Neural cell (in vitro differentiated cells): Measurements from ENCODE around the gene ETV3. TPM values are rescaled to one million over a fixed set of nuclear protein-coding genes. Genes with fewer than 3 reads are reported as not detected.
"Not testable (repeated sequence)": the region's sequence is repeated elsewhere in the genome, so short reads cannot be mapped to it uniquely, and the experiment has no call there.

ENCODE experiments used
- H2AFZ ChIP-seq: fragments of 200-600, 300-800 bp; sonication (generic), shearing (Covaris generic); 2 replicates; pipeline ENCODE4 v1.6.0; 2014; ENCODE audit warnings: low read depth, mild to moderate bottlenecking, antibody characterized with exemption, low read length, moderate library complexity
- H3F3A ChIP-seq: fragments of 200-600 bp; shearing (Covaris generic); 2 replicates; pipeline ENCODE4 v1.6.1; 2016; ENCODE audit warnings: mild to moderate bottlenecking, moderate library complexity, mixed read lengths, antibody characterized with exemption, low read length; ENCODE audit not compliant: insufficient read depth, poor library complexity, severe bottlenecking
- H3K27ac ChIP-seq: fragments of 200-600, 300-800 bp; sonication (generic), shearing (Covaris generic); 2 replicates; pipeline ENCODE4 v1.5.1; 2014; ENCODE audit warnings: mild to moderate bottlenecking, low read length, moderate library complexity
- H3K27me3 ChIP-seq: fragments of 300-800, 200-600 bp; sonication (generic), shearing (Covaris generic); 2 replicates; pipeline ENCODE4 v1.6.0; 2014; ENCODE audit warnings: mild to moderate bottlenecking, low read depth, low read length, moderate library complexity; ENCODE audit not compliant: insufficient read depth
- H3K36me3 ChIP-seq: fragments of 300-800, 200-600 bp; sonication (generic), shearing (Covaris generic); 2 replicates; pipeline ENCODE4 v1.5.1; 2014; ENCODE audit warnings: mild to moderate bottlenecking, antibody characterized with exemption, low read length, moderate library complexity; ENCODE audit not compliant: insufficient read depth
- H3K4me2 ChIP-seq: fragments of 300-800, 200-600 bp; sonication (generic), shearing (Covaris generic); 2 replicates; pipeline ENCODE4 v1.6.0; 2014; ENCODE audit warnings: mild to moderate bottlenecking, low read length
- H3K4me3 ChIP-seq: fragments of 300-800, 200-600 bp; sonication (generic), shearing (Covaris generic); 2 replicates; pipeline ENCODE4 v1.5.1; 2014; ENCODE audit warnings: mild to moderate bottlenecking, low read length, moderate library complexity
- H3K79me2 ChIP-seq: fragments of 200-600 bp; shearing (Covaris generic); replicated peaks from 2 replicates; pipeline ENCODE4 v1.6.0; 2014; ENCODE audit warnings: mild to moderate bottlenecking, low read length, moderate library complexity; ENCODE audit not compliant: insufficient read depth
- H3K9ac ChIP-seq: fragments of 300-800, 200-600 bp; sonication (generic), shearing (Covaris generic); 2 replicates; pipeline ENCODE4 v1.6.1; 2016; ENCODE audit warnings: mild to moderate bottlenecking, low read length, mixed read lengths
- H3K9me2 ChIP-seq: fragments of 200-600 bp; shearing (Covaris generic); 2 replicates; pipeline ENCODE4 v1.6.1; 2016; ENCODE audit warnings: mild to moderate bottlenecking, low read length, mixed read lengths; ENCODE audit not compliant: insufficient read depth
- H3K9me3 ChIP-seq: fragments of 200-600, 300-800 bp; sonication (generic), shearing (Covaris generic); 2 replicates; pipeline ENCODE4 v1.6.1; 2016; ENCODE audit warnings: mild to moderate bottlenecking, mixed run types, low read length, moderate library complexity, mixed read lengths
- H4K20me1 ChIP-seq: fragments of 200-600 bp; shearing (Covaris generic); 2 replicates; pipeline ENCODE4 v1.6.1; 2016; ENCODE audit warnings: mild to moderate bottlenecking, mixed run types; ENCODE audit not compliant: insufficient read depth
- CTCF ChIP-seq: fragments of 450-650 bp; IDR thresholded peaks from 2 replicates; pipeline ENCODE4 v1.5.1; 2014; ENCODE audit warnings: antibody characterized with exemption, mild to moderate bottlenecking, moderate library complexity; ENCODE audit not compliant: poor library complexity, severe bottlenecking
- EP300 ChIP-seq: fragments of 450-650 bp; conservative IDR thresholded peaks from 2 replicates; pipeline ENCODE4 v1.6.1; 2014; ENCODE audit warnings: antibody characterized with exemption, mild to moderate bottlenecking, moderate library complexity; ENCODE audit not compliant: poor library complexity, severe bottlenecking
- EZH2 ChIP-seq: fragments of 200-600, 300-800 bp; shearing (Covaris generic), sonication (generic); IDR thresholded peaks from 2 replicates; pipeline ENCODE4 v1.6.1; 2014; ENCODE audit warnings: antibody characterized with exemption, low read length, borderline replicate concordance, mild to moderate bottlenecking; ENCODE audit not compliant: insufficient read depth, poor library complexity, severe bottlenecking
- MXI1 ChIP-seq: fragments of 450-650 bp; conservative IDR thresholded peaks from 2 replicates; pipeline ENCODE4 v1.6.1; 2014; ENCODE audit warnings: antibody characterized with exemption, mild to moderate bottlenecking; ENCODE audit not compliant: poor library complexity, severe bottlenecking
- POLR2AphosphoS5 ChIP-seq: IDR thresholded peaks from 2 replicates; pipeline ENCODE4 v1.6.1; 2012
- RAD21 ChIP-seq: fragments of 450-650 bp; conservative IDR thresholded peaks from 2 replicates; pipeline ENCODE4 v1.6.1; 2014; ENCODE audit warnings: antibody characterized with exemption, mild to moderate bottlenecking, moderate library complexity
- REST ChIP-seq: IDR thresholded peaks from 2 replicates; pipeline ENCODE4 v1.6.1; 2012; ENCODE audit warnings: borderline replicate concordance
- SMC3 ChIP-seq: fragments of 450-650 bp; conservative IDR thresholded peaks from 2 replicates; pipeline ENCODE4 v1.6.1; 2014; ENCODE audit warnings: antibody characterized with exemption, mild to moderate bottlenecking, moderate library complexity; ENCODE audit not compliant: poor library complexity
- TAF1 ChIP-seq: IDR thresholded peaks from 2 replicates; pipeline ENCODE4 v1.6.1; 2012; ENCODE audit warnings: low read depth
- polyA plus RNA-seq: library from polyadenylated mRNA; depleted of rRNA; stranded (reverse); fragments of >200 nt; gene quantifications from 2 replicates; pipeline ENCODE4 v1.2.3, GENCODE V29; 2014

Gene ETV3
- polyA plus RNA-seq, 1 donor from 2014 or later: 9.9 TPM

DNA sequence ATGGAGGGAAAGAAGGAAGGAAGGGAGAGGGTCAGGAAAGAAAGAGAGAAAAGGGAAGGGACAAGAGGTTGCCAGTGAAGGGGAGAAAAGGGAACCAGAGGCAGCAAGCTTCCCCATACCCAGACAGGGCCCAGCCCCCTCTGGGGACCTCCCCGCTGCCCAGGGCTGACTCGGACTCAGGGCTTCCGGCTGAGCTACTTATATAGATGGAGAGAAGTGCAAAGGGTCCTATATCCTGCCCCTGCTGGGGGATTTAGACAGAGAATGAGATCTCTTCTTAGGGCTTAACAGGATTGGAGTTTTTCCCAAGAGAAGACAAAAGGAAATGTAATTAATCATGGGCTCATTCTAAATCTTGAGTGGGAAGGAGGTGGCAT lies 38.6 kb downstream of the ETV3 start, which contains the start of gene ETV3L:
Gene ETV3L, minus strand, starts transcription at position 176 of the 377 bp plus-strand sequence. CDS start 285 bp downstream, outside the sequence.
- H4K20me1 ChIP-seq: no peaks in the 10 kb centered on the region
- H3K36me3 ChIP-seq: no peaks in the 10 kb centered on the region
- H3K9ac ChIP-seq: no peak within 1 kb of the TSS
- H3K9me2 ChIP-seq: no peaks in the 10 kb centered on the region
- no peak within 1 kb of the TSS for H3K4me3 ChIP-seq
- no peak within 1 kb of the TSS for H3K27ac ChIP-seq
- H3K4me2 ChIP-seq: no peak within 1 kb of the TSS
- H3K9me3 ChIP-seq: no peaks in the 10 kb centered on the region
- H3F3A ChIP-seq: no peaks in the 10 kb centered on the region
- H3K27me3 ChIP-seq: no peaks in the 10 kb centered on the region
- no peak for TF ChIP-seq MXI1
- no peak for TF ChIP-seq SMC3
- TF ChIP-seq POLR2AphosphoS5: no peak
- TF ChIP-seq RAD21: no peak
- no peak for TF ChIP-seq EP300
- no peak for TF ChIP-seq TAF1
- TF ChIP-seq CTCF: no peak
- TF ChIP-seq REST: no peak
- TF ChIP-seq EZH2: no peak
- H3K79me2 ChIP-seq: no peaks in the 10 kb centered on the region
- H2AFZ ChIP-seq: no peak within 1 kb of the TSS

GRCh38 chr1:157098987-157099632 lies 39.1 kb downstream of the ETV3 start:
- not testable (repeated sequence) for H3K9me3 ChIP-seq, H2AFZ ChIP-seq, H4K20me1 ChIP-seq, H3K79me2 ChIP-seq, H3K27ac ChIP-seq, H3K9ac ChIP-seq, H3K9me2 ChIP-seq, H3K36me3 ChIP-seq, H3K27me3 ChIP-seq, H3F3A ChIP-seq, H3K4me3 ChIP-seq, H3K4me2 ChIP-seq

DNA sequence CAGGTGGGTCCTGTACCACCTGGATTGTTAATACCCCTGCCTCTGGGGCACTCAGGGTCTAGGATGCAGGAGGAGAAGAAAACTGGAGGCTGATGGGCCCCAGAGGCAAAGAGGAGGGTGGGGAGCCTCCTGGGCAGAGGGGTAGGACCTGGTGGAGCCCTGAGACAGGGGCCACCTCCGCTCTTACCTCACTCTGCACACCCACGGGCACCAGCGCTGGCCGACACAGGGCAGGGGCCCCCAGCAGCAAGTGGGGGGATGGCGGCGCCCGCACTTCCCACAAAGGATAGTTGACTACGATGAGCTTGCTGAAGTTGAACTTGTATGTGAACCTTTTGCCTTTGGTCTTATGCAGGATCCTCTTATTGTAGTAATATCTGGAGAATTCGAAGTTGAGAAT lies 39.7 kb downstream of the ETV3 start:
- no peak overlapping the region for H3K9ac ChIP-seq
- H3K27ac ChIP-seq: no peak overlapping the region
- H3K4me2 ChIP-seq: no peak overlapping the region
- no peaks in the 10 kb centered on the region for H3K27me3 ChIP-seq
- H3K9me3 ChIP-seq: no peaks in the 10 kb centered on the region
- TF ChIP-seq EP300: no peak
- TF ChIP-seq TAF1: no peak
- TF ChIP-seq SMC3: no peak
- no peak for TF ChIP-seq POLR2AphosphoS5
- TF ChIP-seq RAD21: no peak
- no peak for TF ChIP-seq EZH2
- no peak for TF ChIP-seq REST
- no peak for TF ChIP-seq CTCF
- no peak for TF ChIP-seq MXI1
- H3K4me3 ChIP-seq: no peak overlapping the region
- H3K36me3 ChIP-seq: no peaks in the 10 kb centered on the region
- no peaks in the 10 kb centered on the region for H3F3A ChIP-seq
- H2AFZ ChIP-seq: no peak overlapping the region
- H3K9me2 ChIP-seq: no peaks in the 10 kb centered on the region
- H3K79me2 ChIP-seq: no peaks in the 10 kb centered on the region
- no peaks in the 10 kb centered on the region for H4K20me1 ChIP-seq
